Body of pancreas (tissue), 4 donors: Measurements from ENCODE around the gene PDE10A. TPM values are rescaled to one million over a fixed set of nuclear protein-coding genes. Genes with fewer than 3 reads are reported as not detected.
A peak's percentile ranks its signal among the peaks of the same experiment; 100 is the strongest.

ENCODE experiments used
- ATAC-seq: fragments of 150-250 bp; one replicate; pipeline ENCODE4 v1.9.1; 2016
- DNase-seq, 4 donors: peaks; one replicate each; pipeline ENCODE4 v3.0.0-alpha.2; 2019
- H3K27ac ChIP-seq, 4 donors: fragments of 200-600 bp; sonication (generic); 1 replicate in 3 of 4; 2 replicates in 1 of 4; pipeline versions ENCODE4 v1.5.1 to v1.6.1; 2016 to 2019; ENCODE audit warnings: mild to moderate bottlenecking in 1 of 4, mixed read lengths in 1 of 4, moderate library complexity in 1 of 4
- H3K27me3 ChIP-seq, 2 donors: fragments of 200-600 bp; sonication (generic); one replicate each; pipeline ENCODE4 v1.6.0; 2016; ENCODE audit warnings: mild to moderate bottlenecking in 1 of 2
- H3K36me3 ChIP-seq, 2 donors: fragments of 200-600 bp; sonication (generic); replicated peaks in 1 of 2; 2 replicates each; pipeline ENCODE4 v1.5.1; 2016; ENCODE audit warnings: low read depth in 2 of 2; ENCODE audit not compliant: insufficient read depth in 1 of 2
- H3K4me1 ChIP-seq: fragments of 200-600 bp; sonication (generic); one replicate; pipeline ENCODE4 v1.6.0; 2016
- H3K4me3 ChIP-seq, 2 donors: fragments of 200-600 bp; sonication (generic); 1 replicate in 1 of 2; 2 replicates in 1 of 2; pipeline ENCODE4 v1.5.1; 2016 to 2019
- H3K9me3 ChIP-seq, 3 donors: fragments of 200-600 bp; sonication (generic); 1 replicate in 2 of 3; 2 replicates in 1 of 3; pipeline ENCODE4 v1.5.1; 2016
- POLR2A ChIP-seq, 3 donors: fragments of 450-650 bp; IDR thresholded peaks; one replicate each; pipeline ENCODE4 v1.6.1; 2016; ENCODE audit warnings: antibody characterized with exemption in 3 of 3, mild to moderate bottlenecking in 2 of 3
- WGBS, 2 donors: methylation state at CpG; one replicate each; pipeline ENCODE4 v1.1.5; 2017; 5-methylcytosine and 5-hydroxymethylcytosine counted together
- intact Hi-C: fragments of 100-400 bp; cut with DNase I; formaldehyde crosslinking; loops from one replicate; pipeline ENCODE4 v1.15.1; 2023
- total RNA-seq, 2 donors: library from RNA; depleted of rRNA; stranded (reverse); fragments of >200 nt; gene quantifications; one replicate each; pipeline ENCODE4 v1.1.0, GENCODE V29; 2016
- TF ChIP-seq, protein P1 (sequence below), 7 experiments: fragments of 450-650 bp in 4 of 7; fragments of 200-600 bp in 3 of 7; sonication (generic) in 3 of 7; IDR thresholded peaks; one replicate each; pipeline ENCODE4 v1.5.1; 2016 to 2019; ENCODE audit warnings: antibody characterized with exemption in 7 of 7

Gene PDE10A
- total RNA-seq, 2 donors from 2014 or later: 3.9 to 16.8 TPM

- Histone ChIP-seq H3K27me3 (peaks cover 0 to 26% of the 10 kb centered on the region in 2 donors), H3K27ac (no peak overlapping the region), H3K9me3 (no peaks in the 10 kb centered on the region), H3K4me1 (peaks cover 36% of the 10 kb centered on the region), H3K4me3 (peak overlapping the region in 1 of 2 donors; percentile 16), H3K36me3 (no peaks in the 10 kb centered on the region)
- ATAC-seq (no peak), DNase-seq (no peak)
- TF ChIP-seq, protein P1, sequence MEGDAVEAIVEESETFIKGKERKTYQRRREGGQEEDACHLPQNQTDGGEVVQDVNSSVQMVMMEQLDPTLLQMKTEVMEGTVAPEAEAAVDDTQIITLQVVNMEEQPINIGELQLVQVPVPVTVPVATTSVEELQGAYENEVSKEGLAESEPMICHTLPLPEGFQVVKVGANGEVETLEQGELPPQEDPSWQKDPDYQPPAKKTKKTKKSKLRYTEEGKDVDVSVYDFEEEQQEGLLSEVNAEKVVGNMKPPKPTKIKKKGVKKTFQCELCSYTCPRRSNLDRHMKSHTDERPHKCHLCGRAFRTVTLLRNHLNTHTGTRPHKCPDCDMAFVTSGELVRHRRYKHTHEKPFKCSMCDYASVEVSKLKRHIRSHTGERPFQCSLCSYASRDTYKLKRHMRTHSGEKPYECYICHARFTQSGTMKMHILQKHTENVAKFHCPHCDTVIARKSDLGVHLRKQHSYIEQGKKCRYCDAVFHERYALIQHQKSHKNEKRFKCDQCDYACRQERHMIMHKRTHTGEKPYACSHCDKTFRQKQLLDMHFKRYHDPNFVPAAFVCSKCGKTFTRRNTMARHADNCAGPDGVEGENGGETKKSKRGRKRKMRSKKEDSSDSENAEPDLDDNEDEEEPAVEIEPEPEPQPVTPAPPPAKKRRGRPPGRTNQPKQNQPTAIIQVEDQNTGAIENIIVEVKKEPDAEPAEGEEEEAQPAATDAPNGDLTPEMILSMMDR (IDR thresholded peaks at IDR 0.05): no peak
- TF ChIP-seq POLR2A (IDR thresholded peaks at IDR 0.05): no peak
- intact Hi-C loops: no loop called here
- 7 to 17% methylated on average over 33 to 61 of the region's 67 CpGs for WGBS, 2 donors
Measured at GRCh38 chr6:165659945-165660856, 2.8 kb downstream of the PDE10A start.

DNA sequence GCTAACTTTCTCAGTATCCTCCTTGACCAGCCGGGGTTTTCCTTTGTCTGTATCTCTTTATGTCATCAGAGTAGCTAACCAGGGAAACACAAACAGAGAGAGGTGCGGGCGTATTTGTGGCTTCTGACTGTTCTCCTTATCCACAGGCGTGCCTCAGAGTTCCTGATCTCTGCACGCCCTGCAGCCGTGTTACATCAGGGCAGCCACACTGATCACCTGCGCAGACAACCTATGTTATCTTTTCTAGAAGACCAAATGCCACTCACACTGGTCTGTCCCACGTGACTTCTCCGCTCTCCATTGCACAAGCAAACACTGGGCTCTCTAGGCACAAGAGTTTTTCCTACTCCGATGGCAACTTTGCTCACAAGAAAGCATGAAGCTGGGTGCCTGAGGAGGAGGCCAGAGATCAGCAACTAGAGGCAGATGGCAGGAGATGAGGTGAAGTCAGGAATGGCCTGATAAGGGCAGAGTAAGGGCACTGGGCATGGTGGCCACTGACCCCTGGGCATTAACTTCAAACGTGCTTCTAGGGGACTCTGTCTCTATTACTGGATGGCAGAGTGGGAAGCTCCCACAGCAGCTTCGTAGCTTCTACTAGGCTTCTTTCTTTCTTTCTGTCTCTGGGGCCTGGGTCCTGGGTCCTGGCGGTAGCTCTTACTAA lies 4.5 kb downstream of the PDE10A start:
- Histone ChIP-seq H3K4me3 (no peak overlapping the region), H3K9me3 (no peaks in the 10 kb centered on the region), H3K4me1 (peaks cover 27% of the 10 kb centered on the region), H3K36me3 (no peaks in the 10 kb centered on the region), H3K27me3 (peaks cover 0 to 16% of the 10 kb centered on the region in 2 donors), H3K27ac (no peak overlapping the region)
- ATAC-seq (no peak), DNase-seq (no peak)
- intact Hi-C loops: no loop called here
- WGBS, 2 donors: 43 to 47% methylated on average over 13 of the region's 13 CpGs
- no peak for TF ChIP-seq POLR2A (IDR thresholded peaks at IDR 0.05)
- TF ChIP-seq, protein P1 (IDR thresholded peaks at IDR 0.05): no peak

- no peak for DNase-seq
- 53 to 57% methylated on average over 5 of the region's 5 CpGs for WGBS, 2 donors
- Histone ChIP-seq H3K4me1 (peaks cover 18% of the 10 kb centered on the region), H3K27me3 (peaks cover 0 to 16% of the 10 kb centered on the region in 2 donors), H3K4me3 (no peak overlapping the region), H3K36me3 (no peaks in the 10 kb centered on the region), H3K27ac (no peak overlapping the region), H3K9me3 (no peaks in the 10 kb centered on the region)
- intact Hi-C loops: no loop called here
- TF ChIP-seq, protein P1 (IDR thresholded peaks at IDR 0.05): no peak
- TF ChIP-seq POLR2A (IDR thresholded peaks at IDR 0.05): no peak
- ATAC-seq: no peak
Measured at GRCh38 chr6:165657325-165657680, 5.7 kb downstream of the PDE10A start.

- intact Hi-C loops: no loop called here
- Histone ChIP-seq H3K4me1 (peaks cover 17% of the 10 kb centered on the region), H3K4me3 (no peak overlapping the region), H3K36me3 (no peaks in the 10 kb centered on the region), H3K27me3 (peaks cover 0 to 15% of the 10 kb centered on the region in 2 donors), H3K27ac (no peak overlapping the region), H3K9me3 (no peaks in the 10 kb centered on the region)
- TF ChIP-seq, protein P1 (IDR thresholded peaks at IDR 0.05): no peak
- no peak for TF ChIP-seq POLR2A (IDR thresholded peaks at IDR 0.05)
- DNase-seq: no peak
- 63% methylated on average over 8 of the region's 8 CpGs for WGBS, 2 donors
- ATAC-seq: no peak
Measured at GRCh38 chr6:165656581-165657324, 6.3 kb downstream of the PDE10A start.
